Measurements from ENCODE around the gene ATF6.

- TF ChIP-seq, protein P1, sequence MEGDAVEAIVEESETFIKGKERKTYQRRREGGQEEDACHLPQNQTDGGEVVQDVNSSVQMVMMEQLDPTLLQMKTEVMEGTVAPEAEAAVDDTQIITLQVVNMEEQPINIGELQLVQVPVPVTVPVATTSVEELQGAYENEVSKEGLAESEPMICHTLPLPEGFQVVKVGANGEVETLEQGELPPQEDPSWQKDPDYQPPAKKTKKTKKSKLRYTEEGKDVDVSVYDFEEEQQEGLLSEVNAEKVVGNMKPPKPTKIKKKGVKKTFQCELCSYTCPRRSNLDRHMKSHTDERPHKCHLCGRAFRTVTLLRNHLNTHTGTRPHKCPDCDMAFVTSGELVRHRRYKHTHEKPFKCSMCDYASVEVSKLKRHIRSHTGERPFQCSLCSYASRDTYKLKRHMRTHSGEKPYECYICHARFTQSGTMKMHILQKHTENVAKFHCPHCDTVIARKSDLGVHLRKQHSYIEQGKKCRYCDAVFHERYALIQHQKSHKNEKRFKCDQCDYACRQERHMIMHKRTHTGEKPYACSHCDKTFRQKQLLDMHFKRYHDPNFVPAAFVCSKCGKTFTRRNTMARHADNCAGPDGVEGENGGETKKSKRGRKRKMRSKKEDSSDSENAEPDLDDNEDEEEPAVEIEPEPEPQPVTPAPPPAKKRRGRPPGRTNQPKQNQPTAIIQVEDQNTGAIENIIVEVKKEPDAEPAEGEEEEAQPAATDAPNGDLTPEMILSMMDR (IDR thresholded peaks at IDR 0.05) = no peak
- TF ChIP-seq POLR2A (IDR thresholded peaks at IDR 0.05) = no peak
Measured at GRCh38 chr1:161983725-161984124, 217.6 kb downstream of the ATF6 start.
